ENCODE measurements around the gene CPE.

The CPE gene

DNA sequence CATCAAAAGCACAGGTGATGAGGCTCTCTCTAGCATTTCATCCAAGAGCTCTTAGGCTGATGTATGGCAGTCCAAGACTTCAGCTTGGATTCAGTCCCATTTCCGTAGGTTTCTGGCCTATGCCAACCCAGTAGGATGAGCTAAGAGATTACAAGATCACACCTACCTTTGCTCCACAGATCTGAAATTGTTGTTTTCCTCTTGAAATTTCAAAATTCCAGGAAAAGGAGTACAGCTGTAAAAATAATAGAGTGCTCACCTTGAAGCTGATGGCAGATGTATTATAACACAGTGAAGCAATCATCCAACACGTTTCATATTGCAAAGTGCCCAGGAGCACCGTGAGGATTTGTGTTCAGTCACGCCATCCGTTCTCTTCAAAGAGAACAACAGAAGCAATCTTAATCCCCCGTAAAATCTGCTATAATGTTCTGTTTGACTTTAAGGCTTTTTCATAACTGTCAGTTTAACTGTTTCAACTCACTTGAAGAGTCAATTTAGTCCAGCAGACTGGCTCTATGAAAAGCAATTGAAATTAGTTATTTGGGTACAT, 137.5 kb downstream of the CPE start:
- DNase-seq, result peak; percentile 53

DNA sequence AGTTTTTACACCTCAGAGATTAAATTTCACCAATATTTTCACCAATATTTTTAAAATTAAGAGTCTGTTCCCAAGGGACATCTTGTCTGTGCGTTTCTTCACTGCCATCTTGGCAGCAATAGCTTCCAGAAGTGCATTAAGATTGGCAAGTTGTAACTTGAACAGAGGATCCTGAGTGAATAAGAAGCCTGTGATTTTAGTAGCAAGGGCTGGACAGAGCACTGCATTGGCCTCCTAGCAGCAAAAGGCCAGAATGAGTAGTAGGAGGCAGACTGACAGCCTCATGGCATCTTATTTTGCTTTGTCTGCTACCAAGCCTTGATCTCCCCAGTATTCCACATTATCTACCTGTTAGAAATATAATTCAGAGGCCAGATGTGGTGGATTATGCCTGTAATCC, 138.4 kb downstream of the CPE start:
- no peak for DNase-seq

DNA sequence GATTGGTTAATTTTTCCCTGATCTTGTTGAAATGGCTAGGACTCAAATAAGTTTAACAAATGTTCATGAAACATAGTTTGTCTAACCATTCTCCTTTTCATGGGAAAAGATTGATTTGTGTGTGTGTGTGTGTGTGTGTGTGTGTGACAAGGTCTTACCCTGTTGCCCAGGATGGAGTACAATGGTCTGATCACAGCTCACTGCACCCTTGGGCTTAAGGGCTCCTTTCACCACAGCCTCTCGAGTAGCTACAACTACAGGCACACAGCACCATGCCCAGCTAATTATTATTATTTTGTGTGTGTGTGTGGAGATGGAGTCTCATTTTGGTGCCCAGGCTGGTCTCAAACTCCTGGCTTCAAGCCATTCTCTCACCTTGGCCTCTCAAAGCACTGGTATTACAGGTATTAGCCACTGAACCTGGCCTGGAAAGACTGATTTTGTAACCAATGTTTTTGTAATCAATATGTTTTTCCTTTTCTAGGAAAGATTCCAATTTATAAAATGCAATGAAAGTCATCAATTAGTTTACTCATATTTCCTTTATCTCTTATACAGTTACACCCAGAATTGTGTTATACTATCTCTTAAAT, 139.3 kb downstream of the CPE start:
- DNase-seq, result no peak

DNA sequence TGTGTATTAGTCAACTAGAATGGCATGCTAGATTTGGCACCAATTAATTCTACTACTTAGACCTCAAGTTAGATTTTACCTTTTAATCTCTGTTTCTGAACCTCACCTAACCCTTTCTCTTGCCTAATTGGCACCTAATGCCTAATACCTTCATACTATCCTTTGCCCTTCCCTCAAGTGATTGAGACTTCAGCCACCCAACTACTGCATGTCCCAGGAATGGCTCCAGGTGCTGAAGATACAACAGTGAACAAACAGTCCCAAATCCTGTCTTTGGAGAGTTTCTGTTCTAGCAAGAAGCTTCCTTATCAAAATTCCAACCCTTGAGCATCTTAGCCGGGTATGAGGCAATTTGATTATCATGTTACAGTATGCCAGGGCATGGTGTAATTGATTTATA, 139.9 kb downstream of the CPE start:
- DNase-seq, result no peak

DNA sequence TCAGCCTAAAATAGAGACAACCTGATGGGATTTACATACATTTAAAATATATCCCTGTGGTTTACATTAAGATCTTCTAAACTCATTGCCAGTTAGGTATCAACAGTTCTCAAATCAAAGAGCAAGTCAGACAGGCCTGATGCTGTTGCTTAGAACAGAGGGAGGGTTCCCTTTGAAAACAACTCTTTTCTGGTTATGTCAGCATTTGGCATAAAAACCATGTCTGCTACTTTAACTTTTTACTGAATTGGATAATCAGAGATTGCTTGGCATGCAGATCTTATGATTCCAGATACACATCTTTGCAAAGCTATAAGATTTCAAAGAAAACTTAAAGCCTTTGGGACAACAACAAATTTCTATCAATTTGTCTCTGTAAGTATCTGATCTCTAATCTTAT, 140.8 kb downstream of the CPE start:
- no peak for DNase-seq

DNA sequence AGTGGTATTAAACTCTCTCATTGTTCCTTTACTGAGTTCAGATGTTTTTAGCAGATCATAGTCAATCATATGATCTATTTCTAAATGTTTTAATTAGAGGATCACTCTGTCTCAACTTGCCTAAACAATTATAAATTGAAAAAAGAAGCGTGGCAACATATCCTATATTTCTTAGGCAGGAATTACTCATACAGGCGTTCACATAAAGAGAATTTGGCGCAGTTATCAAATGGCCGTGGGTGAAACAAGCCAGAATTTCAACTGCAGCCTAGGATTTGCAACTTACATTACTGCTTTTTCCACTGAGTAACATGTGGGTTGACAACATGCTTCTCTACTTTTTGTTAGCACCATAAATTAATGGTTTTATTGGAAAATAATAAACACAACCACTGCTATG, 141.3 kb downstream of the CPE start:
- no peak for DNase-seq

DNA sequence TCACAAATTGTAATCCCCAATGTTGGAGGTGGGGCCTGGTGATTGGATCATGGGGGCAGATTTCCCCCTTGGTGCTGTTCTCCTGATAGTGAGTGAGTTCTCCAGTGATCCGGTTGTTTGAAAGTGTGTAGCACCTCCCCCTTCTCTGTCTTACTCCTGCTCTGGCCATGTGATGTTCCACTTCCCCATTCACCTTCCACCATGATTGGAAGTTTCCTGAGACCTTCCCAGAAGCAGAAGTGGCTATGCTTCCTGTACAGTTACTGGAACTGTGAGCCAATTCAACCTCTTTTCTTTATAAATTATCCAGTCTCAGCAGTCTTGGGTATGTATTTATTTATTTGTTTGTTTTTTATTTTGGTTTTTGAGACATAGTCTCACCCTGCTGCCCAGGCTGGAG, 143.2 kb downstream of the CPE start:
- no peak for DNase-seq

DNA sequence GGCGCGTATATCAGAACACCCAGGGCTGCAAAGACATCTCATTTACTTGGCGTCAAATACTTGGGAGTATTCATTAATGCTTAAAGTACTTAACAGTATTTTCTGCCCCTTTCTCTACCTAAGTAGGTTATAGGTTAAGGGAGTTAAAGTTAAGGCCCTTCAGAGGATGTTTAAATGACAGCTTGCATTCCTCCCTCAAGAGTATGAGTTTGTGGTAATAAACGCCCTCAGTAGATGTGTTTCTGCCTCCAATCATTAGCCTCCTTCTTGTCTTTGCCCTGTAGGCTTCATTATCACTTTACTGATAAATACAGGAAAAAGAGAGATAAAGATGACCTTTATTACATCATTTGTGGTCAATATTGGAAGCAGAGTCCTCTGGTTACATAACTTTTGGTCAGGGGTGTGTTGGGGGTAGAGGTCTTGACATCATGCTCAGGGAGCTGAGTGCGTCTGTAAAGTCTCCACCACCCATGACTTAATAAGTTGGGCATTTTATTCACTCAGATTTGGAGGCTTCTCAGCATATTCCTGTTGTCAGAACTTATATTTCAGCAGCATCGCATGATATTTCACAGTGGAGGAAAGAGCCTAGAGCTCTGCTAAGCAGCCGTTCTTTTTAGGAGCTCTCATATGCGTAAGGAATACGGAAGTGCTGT, 145.9 kb downstream of the CPE start:
- DNase-seq, result no peak

DNA sequence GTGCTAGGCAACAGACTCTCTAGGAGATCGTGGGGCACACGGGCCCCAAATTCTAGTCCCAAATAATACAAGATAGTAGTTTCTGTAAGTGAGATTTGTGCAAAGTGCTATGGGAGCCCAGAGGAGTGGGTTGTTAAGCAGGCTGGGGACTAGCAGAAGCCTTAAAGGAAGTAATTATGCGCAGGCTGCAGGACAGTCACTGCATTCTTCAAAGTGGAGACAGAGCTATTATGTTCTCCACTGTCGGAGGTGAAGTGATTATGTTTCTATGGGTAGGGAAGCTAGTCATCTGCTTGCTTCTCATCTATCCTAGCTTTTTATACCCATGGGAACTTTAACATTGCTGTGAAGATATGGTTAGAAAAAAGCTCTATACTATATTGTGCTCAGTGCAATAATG, 154.2 kb downstream of the CPE start:
- DNase-seq, result no peak

DNA sequence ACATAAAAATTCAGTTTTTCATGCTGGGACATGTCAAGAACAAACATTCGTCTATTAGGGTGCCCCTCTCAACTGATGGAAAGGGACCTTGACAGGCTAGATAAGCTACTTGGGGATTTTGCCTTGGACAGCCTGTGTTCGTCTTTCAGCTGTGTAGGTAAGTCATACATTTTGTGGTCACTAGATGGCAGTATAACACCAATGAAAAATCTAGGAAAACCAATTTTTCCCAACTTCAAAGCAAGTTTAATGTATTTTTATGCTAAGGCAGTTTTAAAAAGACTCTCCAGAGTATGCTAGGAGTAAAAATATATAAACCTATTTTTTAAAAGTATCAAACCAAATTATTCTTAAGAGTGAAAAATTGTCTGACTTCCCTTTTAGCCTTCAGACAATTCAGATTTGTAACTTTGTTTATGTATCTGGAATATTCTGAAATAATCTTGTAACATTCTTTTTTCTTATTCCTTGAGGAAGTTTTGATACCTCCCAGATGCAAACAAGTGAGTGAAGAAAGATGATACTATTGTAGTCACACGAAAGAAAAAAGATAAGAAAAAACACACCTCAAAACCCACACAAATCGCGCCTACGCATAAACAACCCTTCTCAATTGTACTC, 158.3 kb downstream of the CPE start:
- DNase-seq, result peak; percentile 61

DNA sequence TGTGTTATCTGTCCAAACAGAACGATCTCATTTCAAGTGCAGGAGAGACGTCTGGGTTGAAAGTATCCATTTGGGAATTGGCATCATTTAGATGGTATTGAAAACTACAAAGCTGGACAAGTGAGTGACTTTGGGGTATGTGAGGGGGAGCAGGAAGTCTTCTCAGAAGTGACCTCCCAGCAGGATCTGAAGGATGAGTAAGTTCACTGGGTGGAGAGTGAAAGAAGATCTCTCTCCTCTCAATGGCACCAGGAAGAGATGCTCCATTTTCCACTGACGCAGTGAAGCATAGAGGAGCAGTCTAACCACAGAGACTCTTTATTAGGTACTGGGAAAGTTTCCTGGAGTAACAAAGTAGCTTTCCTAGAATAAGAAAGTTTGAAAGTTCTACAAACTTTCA, 161.0 kb downstream of the CPE start:
- DNase-seq, result no peak

DNA sequence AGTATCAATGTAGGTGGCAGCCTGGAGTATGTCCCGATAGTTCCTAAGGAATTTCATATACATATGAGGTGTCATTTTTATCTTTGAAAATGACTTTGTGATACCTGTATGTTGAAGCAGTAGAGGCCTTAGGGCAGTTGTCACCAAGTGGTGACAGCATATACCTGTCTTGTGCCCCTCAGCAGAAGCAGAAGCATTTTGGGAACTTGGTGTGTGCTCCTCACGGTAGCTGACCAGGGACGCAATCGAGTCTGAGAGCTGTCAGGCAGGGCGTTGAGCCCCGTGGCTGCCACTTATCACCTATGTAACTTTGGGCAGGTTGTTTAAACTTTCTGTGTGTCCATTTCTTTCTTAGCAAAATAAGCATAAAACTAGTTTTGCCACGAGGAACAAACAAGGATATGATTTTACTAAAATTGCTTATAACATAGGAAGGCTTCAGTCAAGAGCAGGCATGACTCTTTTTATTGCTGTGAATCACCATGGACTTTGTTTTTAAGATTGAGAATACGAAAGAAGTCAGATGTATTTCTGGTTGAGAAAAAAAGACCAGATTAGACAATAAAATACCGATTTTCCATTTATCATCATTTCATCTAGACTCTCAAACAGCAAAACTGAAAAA, 161.5 kb downstream of the CPE start:
- no peak for DNase-seq

DNA sequence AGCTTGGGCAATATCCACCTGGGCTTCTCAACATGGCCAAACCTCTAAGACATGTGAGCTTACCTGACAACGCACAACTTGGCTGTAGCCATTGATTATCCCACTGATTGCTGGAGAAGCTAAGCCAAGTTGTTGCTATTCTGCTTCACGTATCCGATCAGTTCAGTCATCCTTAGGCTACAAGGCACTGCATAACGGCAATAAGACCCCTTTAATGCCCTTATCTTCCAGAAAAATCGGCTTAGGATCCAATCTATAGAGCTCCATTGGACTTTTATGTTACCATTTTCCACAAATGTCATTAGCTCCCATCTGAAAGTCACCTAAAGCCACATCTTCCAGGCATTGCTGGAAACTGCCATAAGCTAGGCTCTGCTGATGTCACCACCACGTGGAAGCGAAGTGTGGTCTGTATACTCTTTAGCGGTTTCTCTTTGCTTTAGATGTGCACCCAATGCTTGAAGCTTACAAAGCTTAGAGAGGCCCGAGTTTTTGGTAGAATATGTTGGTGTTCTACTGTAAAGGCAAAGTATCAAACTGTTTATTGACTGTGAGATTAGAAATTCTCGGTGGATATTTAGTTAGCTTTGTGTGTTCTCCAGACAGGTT, 163.1 kb downstream of the CPE start:
- no peak for DNase-seq

DNA sequence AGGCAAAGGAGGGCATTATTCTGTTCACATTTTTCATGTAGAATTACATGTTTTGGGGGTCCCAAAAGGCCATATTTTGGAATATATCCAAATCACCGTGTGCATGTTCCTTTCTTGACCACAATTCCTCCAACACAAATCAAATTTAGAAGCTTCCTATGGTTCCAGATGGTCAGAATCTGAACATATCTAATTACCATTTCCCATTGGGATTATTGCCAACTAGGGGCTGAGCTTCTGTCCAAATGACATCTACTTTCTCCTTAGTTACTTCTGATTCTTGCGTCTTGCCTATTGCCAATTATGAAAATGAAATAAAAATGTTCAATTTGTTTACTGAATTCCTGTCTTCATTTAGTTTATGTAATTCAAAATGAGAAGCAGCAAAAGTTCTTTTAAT, 163.7 kb downstream of the CPE start:
- no peak for DNase-seq
